Measurements from ENCODE around the gene TEX2. TPM values are rescaled to one million over a fixed set of nuclear protein-coding genes. Genes with fewer than 3 reads are reported as not detected.
A peak's percentile ranks its signal among the peaks of the same experiment; 100 is the strongest.

TEX2 gene
- total and polyA plus RNA-seq, 2 of the 13 experiments (the other 11 are each of a cell fraction or from before 2014, with no cell fraction given) = 21.4 to 37.7 TPM

- TF ChIP-seq FOXO4 (CRISPR knock-in tag; conservative IDR thresholded peaks at IDR 0.05) = no peak
- TF ChIP-seq ZZZ3 (CRISPR knock-in tag; IDR thresholded peaks at IDR 0.05; ENCODE audit: borderline replicate concordance) = no peak; the same call in 1 of the 2 replicates
- TF ChIP-seq ZNF18 (CRISPR knock-in tag; IDR thresholded peaks at IDR 0.05; ENCODE audit: insufficient replicate concordance) = no peak
- no peak; the same call in 1 of the 2 replicates for TF ChIP-seq KLF15 (CRISPR knock-in tag; IDR thresholded peaks at IDR 0.05; ENCODE audit: borderline replicate concordance)
- 0 out of 2 replicates have a peak, but pooled peaks have one; percentile 55 for TF ChIP-seq HNF4A (CRISPR knock-in tag; IDR thresholded peaks at IDR 0.05)
- TF ChIP-seq ZNF691 (CRISPR knock-in tag; IDR thresholded peaks at IDR 0.05; ENCODE audit: borderline replicate concordance, low read depth) = peak; percentile 72
- no peak for TF ChIP-seq TBX3 (IDR thresholded peaks at IDR 0.05; ENCODE audit: borderline replicate concordance)
- TF ChIP-seq ZNF577 (CRISPR knock-in tag; IDR thresholded peaks at IDR 0.05; ENCODE audit: borderline replicate concordance, low read depth) = no peak
- peak; percentile 71; the same call in 1 of the 2 replicates for TF ChIP-seq TBX2 (CRISPR knock-in tag; IDR thresholded peaks at IDR 0.05; ENCODE audit: borderline replicate concordance)
- TF ChIP-seq RFX5 (IDR thresholded peaks at IDR 0.05; ENCODE audit: low read depth, low read length) = no peak
- no peak for TF ChIP-seq PRMT3 (CRISPR knock-in tag; IDR thresholded peaks at IDR 0.05; ENCODE audit: borderline replicate concordance, low read depth)
- peak; percentile 41; the same call in 1 of the 2 replicates for TF ChIP-seq MZF1 (CRISPR knock-in tag; IDR thresholded peaks at IDR 0.05; ENCODE audit: borderline replicate concordance)
- peak; percentile 9; the same call in 1 of the 2 replicates for TF ChIP-seq TCF7 (IDR thresholded peaks at IDR 0.05; ENCODE audit: low read depth)
- peak; percentile 70 for TF ChIP-seq PHF8 (CRISPR knock-in tag; IDR thresholded peaks at IDR 0.05)
- no peak for TF ChIP-seq NFYB (CRISPR knock-in tag; IDR thresholded peaks at IDR 0.05)
- no peak for TF ChIP-seq ZNF737 (CRISPR knock-in tag; IDR thresholded peaks at IDR 0.05; ENCODE audit: borderline replicate concordance)
- no peak for TF ChIP-seq ARNT (IDR thresholded peaks at IDR 0.05)
- TF ChIP-seq ELF3 (CRISPR knock-in tag; IDR thresholded peaks at IDR 0.05) = peak; percentile 96
Observed at GRCh38 chr17:64155751-64156544, 107.1 kb downstream of the TEX2 start (continued).

All from HepG2 (cell line).